ENCODE data around the gene AVPR2.

Gene AVPR2

DNA sequence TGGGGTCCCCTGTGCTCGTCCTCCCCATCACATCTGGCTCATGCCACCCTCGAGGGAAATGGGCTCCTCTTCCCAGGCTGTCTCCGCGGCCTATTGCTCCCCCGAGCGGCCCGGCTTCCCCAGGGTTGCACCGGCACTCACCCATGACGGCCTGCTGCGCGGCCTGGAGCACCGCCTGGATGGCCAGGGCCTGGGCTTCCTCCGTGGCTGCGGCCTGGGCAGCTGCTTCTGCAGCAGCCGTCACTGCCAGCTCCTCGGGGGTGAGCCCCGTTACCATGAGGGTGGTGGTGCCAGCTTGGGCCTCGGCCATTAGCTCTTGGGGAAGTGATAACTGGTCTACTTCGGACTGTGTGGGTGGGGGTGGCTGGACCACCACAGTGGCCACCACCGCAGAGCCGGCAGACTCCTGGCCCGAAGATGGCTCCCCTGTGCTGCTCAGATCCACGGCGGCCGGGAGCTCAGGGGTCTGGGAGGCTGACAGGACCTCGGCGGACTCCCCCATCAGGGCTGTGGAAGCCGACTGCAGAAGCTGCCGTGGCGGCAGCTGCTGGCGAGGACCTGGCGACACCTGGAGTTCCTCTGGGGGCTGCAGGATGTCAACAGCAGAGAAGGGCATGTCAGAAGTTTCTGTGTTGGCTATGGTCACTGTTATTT, 48.0 kb downstream of the AVPR2 start:
- CTCF ChIA-PET: interaction anchor here (0.8 to 10.9 kb wide), 7 partner anchors 13 to 205 kb away, joined by 3 to 230 read pairs (median 3); partner anchors contain the start of genes ARHGAP4, HCFC1 and PLXNB3
- H3K4me3 ChIP-seq (ENCODE audit: low read depth, low read length): no peak overlapping the region
- POLR2A ChIA-PET: no interaction called here
- no peak for DNase-seq (ENCODE audit: low read depth, low spot score)
- TF ChIP-seq, protein P1, sequence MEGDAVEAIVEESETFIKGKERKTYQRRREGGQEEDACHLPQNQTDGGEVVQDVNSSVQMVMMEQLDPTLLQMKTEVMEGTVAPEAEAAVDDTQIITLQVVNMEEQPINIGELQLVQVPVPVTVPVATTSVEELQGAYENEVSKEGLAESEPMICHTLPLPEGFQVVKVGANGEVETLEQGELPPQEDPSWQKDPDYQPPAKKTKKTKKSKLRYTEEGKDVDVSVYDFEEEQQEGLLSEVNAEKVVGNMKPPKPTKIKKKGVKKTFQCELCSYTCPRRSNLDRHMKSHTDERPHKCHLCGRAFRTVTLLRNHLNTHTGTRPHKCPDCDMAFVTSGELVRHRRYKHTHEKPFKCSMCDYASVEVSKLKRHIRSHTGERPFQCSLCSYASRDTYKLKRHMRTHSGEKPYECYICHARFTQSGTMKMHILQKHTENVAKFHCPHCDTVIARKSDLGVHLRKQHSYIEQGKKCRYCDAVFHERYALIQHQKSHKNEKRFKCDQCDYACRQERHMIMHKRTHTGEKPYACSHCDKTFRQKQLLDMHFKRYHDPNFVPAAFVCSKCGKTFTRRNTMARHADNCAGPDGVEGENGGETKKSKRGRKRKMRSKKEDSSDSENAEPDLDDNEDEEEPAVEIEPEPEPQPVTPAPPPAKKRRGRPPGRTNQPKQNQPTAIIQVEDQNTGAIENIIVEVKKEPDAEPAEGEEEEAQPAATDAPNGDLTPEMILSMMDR (IDR thresholded peaks at IDR 0.05; ENCODE audit: insufficient read depth, low read length, missing control alignments): no peak

DNA sequence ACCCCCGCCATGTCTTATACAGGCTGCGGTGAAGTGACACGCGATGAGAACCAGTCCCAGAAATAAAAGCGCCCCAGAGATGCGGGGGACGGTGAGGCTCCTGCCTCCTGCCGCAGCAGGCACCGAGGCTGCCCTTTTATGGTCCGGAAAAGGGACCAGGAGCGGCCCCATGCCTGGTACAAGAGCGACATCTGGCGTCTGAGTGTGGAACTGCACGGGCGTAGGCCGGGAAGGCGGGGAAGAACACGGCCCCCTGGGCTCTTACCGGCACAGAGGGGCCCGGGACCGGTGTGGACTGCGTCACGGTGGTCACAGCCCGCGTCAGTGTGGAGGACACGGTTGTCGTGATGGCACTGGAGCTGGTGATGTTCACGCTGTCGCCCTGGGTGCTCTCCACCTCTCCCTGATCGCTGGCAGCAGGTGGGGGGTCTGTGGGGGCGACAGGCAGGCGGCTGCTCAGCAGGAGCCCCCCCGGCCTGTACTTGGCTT, 48.9 kb downstream of the AVPR2 start:
- TF ChIP-seq, protein P1 (IDR thresholded peaks at IDR 0.05; ENCODE audit: insufficient read depth, low read length, missing control alignments): peak; percentile 88
- no peak for DNase-seq (ENCODE audit: low read depth, low spot score)

DNA sequence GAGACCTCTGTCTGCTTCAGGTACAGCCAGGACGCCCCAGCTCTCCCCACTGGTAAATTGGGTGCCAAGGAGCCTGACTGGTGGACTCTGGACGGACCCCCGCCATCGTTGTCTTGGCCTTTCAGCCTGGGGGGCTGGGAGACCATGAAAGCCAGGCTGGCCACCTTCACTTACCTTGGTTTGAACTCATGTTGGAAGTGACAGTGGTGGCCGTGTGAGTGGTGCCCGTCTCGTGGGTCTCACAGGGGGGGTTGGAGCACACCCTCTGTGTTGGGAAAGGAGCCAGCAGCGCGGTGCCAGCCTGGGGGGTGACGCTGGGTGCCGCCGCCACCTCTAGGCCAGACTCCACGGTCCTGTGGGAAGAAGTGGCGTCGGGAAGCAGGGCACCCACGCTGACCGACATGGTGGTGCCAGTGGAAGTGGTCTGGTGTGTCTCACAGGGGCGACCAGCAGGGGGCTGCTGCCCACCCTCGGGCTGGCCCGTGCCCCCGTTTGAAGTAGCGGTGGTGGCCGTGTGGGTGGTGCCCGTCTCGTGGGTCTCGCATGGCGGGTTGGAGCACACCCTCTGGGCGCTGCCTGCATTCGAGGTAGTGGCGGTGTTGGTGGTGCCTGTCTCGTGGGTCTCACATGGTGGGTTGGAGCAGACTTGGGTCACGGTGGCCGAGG, 49.6 kb downstream of the AVPR2 start:
- POLR2A ChIA-PET: no interaction called here
- CTCF ChIA-PET: interaction anchor here (0.8 to 10.9 kb wide), 5 partner anchors 9 to 190 kb away, joined by 3 to 230 read pairs (median 84); partner anchors contain the start of genes ARHGAP4, PLXNB3 and RENBP
- no peak for DNase-seq (ENCODE audit: low read depth, low spot score)

More for the DNA sequence above, 48.9 kb downstream of the AVPR2 start:
- ChIA-PET POLR2A (no interaction called here), CTCF (interaction anchor here (0.8 to 10.9 kb wide), 5 partner anchors 8 to 189 kb away, joined by 3 to 230 read pairs (median 84); partner anchors contain the start of genes ARHGAP4, PLXNB3 and RENBP)
- no peak overlapping the region for H3K4me3 ChIP-seq (ENCODE audit: low read depth, low read length)

DNA sequence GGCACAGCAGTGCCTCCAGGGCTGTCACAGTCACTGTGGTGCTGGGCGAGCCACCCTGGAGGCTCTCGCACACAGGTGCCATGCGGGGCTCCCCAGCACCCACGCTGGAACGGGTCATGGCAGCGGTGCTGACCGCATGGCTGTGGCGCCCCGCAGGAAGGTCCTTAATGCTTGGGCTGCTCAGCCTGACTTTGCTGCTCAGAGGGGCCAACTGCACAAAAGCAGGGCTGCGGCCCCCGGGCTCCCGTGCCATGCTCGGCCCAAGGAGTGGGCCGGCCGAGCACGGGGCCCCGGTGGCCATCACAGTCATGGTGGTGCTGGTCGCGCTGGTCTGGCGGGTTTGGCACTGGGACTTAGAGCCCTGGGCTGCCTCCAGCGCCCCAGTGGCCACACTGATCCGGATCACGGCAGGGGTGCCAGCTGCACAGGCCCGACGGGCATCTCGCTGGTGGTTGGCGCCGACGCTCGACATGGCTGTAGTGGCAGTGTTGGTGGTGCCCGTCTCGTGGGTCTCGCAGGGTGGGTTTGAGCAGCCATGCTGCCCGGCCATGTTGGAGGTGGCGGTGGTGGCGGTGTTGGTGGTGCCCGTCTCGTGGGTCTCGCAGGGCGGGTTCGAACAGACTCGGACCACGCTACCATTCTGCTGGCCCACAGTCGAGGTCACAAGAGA, 50.2 kb downstream of the AVPR2 start:
- no peak overlapping the region for H3K4me3 ChIP-seq (ENCODE audit: low read depth, low read length)
- no peak for DNase-seq (ENCODE audit: low read depth, low spot score)
- ChIA-PET CTCF (no interaction called here), POLR2A (no interaction called here)
- TF ChIP-seq, protein P1 (IDR thresholded peaks at IDR 0.05; ENCODE audit: insufficient read depth, low read length, missing control alignments): no peak

More for the DNA sequence above, 49.6 kb downstream of the AVPR2 start:
- TF ChIP-seq, protein P1 (IDR thresholded peaks at IDR 0.05; ENCODE audit: insufficient read depth, low read length, missing control alignments): no peak
- no peak overlapping the region for H3K4me3 ChIP-seq (ENCODE audit: low read depth, low read length)

DNA sequence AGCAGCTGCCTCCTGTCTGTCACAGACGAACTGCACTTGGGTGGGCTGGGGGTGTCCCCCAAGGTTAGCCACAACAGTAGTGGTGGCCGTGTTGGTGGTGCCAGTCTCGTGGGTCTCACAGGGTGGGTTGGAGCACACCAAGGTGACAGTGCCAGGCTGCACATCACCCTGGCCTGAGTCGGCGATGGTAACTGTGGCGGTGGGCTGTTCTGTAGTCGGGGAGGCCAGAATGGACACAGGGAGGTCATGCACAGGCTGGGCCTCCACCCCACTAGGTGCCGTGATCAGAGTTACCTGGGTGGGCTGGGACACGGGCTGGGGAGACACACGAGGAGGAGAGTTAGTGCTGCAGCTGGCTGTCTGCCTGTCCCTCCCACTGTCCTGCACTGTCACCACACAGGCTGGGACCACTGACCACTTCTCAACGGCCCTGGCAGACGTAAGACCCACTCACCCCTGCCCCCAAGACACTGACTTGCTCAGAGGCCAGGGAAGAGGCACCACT, 50.8 kb downstream of the AVPR2 start:
- ChIA-PET CTCF (no interaction called here), POLR2A (no interaction called here)
- TF ChIP-seq, protein P1 (IDR thresholded peaks at IDR 0.05; ENCODE audit: insufficient read depth, low read length, missing control alignments): no peak
- no peak overlapping the region for H3K4me3 ChIP-seq (ENCODE audit: low read depth, low read length)
- DNase-seq (ENCODE audit: low read depth, low spot score): no peak
